Measurements from ENCODE around the gene BICD2. TPM values are rescaled to one million over a fixed set of nuclear protein-coding genes. Genes with fewer than 3 reads are reported as not detected.

The BICD2 gene
- total RNA-seq, 4 donors from 2014 or later, result 15.7 to 29.3 (median 19.7) TPM

GRCh38 chr9:92762781-92763708 is 1.6 kb downstream of the BICD2 start:
- Histone ChIP-seq H3K27me3 (no peaks in the 10 kb centered on the region), H3K4me1 (peaks cover 22 to 52% (median 28%) of the 10 kb centered on the region in 4 donors), H3K9me3 (no peaks in the 10 kb centered on the region), H3K4me3 (peak overlapping the region; percentile 62 to 93 (median 90)), H3K27ac (peak overlapping the region; percentile 80 to 100 (median 92)), H3K36me3 (no peaks in the 10 kb centered on the region)
- in situ Hi-C loops (cut with MboI; ENCODE audit: low pct_ligation_motif_present in 1 of 4, low pct_unique_long_range_greater_than_20kb in 1 of 4, low sequenced_read_pairs in 3 of 4), result no loop called here
- 63 to 80% methylated on average over 2 to 19 of the region's 19 CpGs for WGBS, 2 donors (ENCODE audit: low coverage in 1 of 2)
- no peak for TF ChIP-seq CTCF (IDR thresholded peaks at IDR 0.05)
- TF ChIP-seq EP300 (IDR thresholded peaks at IDR 0.05; ENCODE audit: low read depth), result no peak
- no peak for TF ChIP-seq POLR2A (IDR thresholded peaks at IDR 0.05)
- TF ChIP-seq POLR2AphosphoS5 (IDR thresholded peaks at IDR 0.05), result no peak
- no peak for DNase-seq
- intact Hi-C loops (cut with DNase I; ENCODE audit: low total_unique reads), result no loop called here

- WGBS, 2 donors (ENCODE audit: low coverage in 1 of 2), result 49 to 57% methylated on average over 3 to 4 of the region's 4 CpGs
- intact Hi-C loops (cut with DNase I; ENCODE audit: low total_unique reads) (no loop called here), in situ Hi-C loops (cut with MboI; ENCODE audit: low pct_ligation_motif_present in 1 of 4, low pct_unique_long_range_greater_than_20kb in 1 of 4, low sequenced_read_pairs in 3 of 4) (no loop called here)
- TF ChIP-seq EP300 (IDR thresholded peaks at IDR 0.05; ENCODE audit: low read depth) (no peak), CTCF (IDR thresholded peaks at IDR 0.05) (no peak), POLR2AphosphoS5 (IDR thresholded peaks at IDR 0.05) (no peak), POLR2A (IDR thresholded peaks at IDR 0.05) (no peak)
- no peaks in the 10 kb centered on the region for H3K27me3 ChIP-seq
- no peak overlapping the region for H3K4me3 ChIP-seq
- H3K36me3 ChIP-seq, result no peaks in the 10 kb centered on the region
- peak overlapping the region in 1 of 4 donors; percentile 99 for H3K27ac ChIP-seq
- H3K4me1 ChIP-seq, result peaks cover 22 to 47% (median 28%) of the 10 kb centered on the region in 4 donors
- no peak for DNase-seq
- H3K9me3 ChIP-seq, result no peaks in the 10 kb centered on the region
Measured at GRCh38 chr9:92762196-92762595, 2.4 kb downstream of the BICD2 start.

GRCh38 chr9:92761686-92762085 is 2.9 kb downstream of the BICD2 start:
- 73 to 79% methylated on average over 2 to 6 of the region's 6 CpGs for WGBS, 2 donors (ENCODE audit: low coverage in 1 of 2)
- H3K4me3 ChIP-seq, result no peak overlapping the region
- no peak overlapping the region for H3K27ac ChIP-seq
- no peaks in the 10 kb centered on the region for H3K9me3 ChIP-seq
- H3K4me1 ChIP-seq, result peaks cover 22 to 43% (median 28%) of the 10 kb centered on the region in 4 donors
- intact Hi-C loops (cut with DNase I; ENCODE audit: low total_unique reads), result no loop called here
- DNase-seq, result no peak
- TF ChIP-seq POLR2AphosphoS5 (IDR thresholded peaks at IDR 0.05), result no peak
- no peak for TF ChIP-seq POLR2A (IDR thresholded peaks at IDR 0.05)
- H3K36me3 ChIP-seq, result no peaks in the 10 kb centered on the region
- no peaks in the 10 kb centered on the region for H3K27me3 ChIP-seq
- in situ Hi-C loops (cut with MboI; ENCODE audit: low pct_ligation_motif_present in 1 of 4, low pct_unique_long_range_greater_than_20kb in 1 of 4, low sequenced_read_pairs in 3 of 4), result no loop called here

GRCh38 chr9:92760494-92760893 is 4.1 kb downstream of the BICD2 start:
- Histone ChIP-seq H3K4me3 (no peak overlapping the region), H3K36me3 (no peaks in the 10 kb centered on the region), H3K4me1 (peaks cover 14 to 36% (median 20%) of the 10 kb centered on the region in 4 donors), H3K9me3 (no peaks in the 10 kb centered on the region), H3K27me3 (no peaks in the 10 kb centered on the region), H3K27ac (peak overlapping the region in 1 of 4 donors; percentile 38)
- no peak for TF ChIP-seq EP300 (IDR thresholded peaks at IDR 0.05; ENCODE audit: low read depth)
- no peak for TF ChIP-seq POLR2A (IDR thresholded peaks at IDR 0.05)
- no peak for TF ChIP-seq CTCF (IDR thresholded peaks at IDR 0.05)
- no peak for TF ChIP-seq POLR2AphosphoS5 (IDR thresholded peaks at IDR 0.05)
- WGBS, 2 donors (ENCODE audit: low coverage in 1 of 2), result 63% methylated on average over 3 of the region's 3 CpGs; no CpG with 5 or more reads in 1 of the 2 donors
- DNase-seq, result no peak
- in situ Hi-C loops (cut with MboI; ENCODE audit: low pct_ligation_motif_present in 1 of 4, low pct_unique_long_range_greater_than_20kb in 1 of 4, low sequenced_read_pairs in 3 of 4), result no loop called here
- intact Hi-C loops (cut with DNase I; ENCODE audit: low total_unique reads), result no loop called here
